DMS153 treated with DMSO at 0.1 percent for 48 hours (cell line): ENCODE results near the gene FPR1.
"Not testable (repeated sequence)": the region's sequence is repeated elsewhere in the genome, so short reads cannot be mapped to it uniquely, and the experiment has no call there.

ENCODE experiments used
- DNase-seq: peaks from one replicate; lab custom pipeline; 2025; ENCODE audit not compliant: unreplicated experiment; lab: John Stamatoyannopoulos, UW

FPR1 gene

GRCh38 chr19:51779703-51780102 is 28.0 kb upstream of the FPR1 start:
- DNase-seq, result no peak

- no peak for DNase-seq
Observed at GRCh38 chr19:51779181-51779580, 27.5 kb upstream of the FPR1 start.

GRCh38 chr19:51777570-51778462 is 26.1 kb upstream of the FPR1 start:
- peak; percentile 61 for DNase-seq

- not testable (repeated sequence) for DNase-seq
Observed at GRCh38 chr19:51776561-51776960, 24.9 kb upstream of the FPR1 start.

GRCh38 chr19:51772977-51773376 is 21.3 kb upstream of the FPR1 start:
- DNase-seq, result no peak

- no peak for DNase-seq
Observed at GRCh38 chr19:51771376-51772130, 19.9 kb upstream of the FPR1 start.

- no peak for DNase-seq
Observed at GRCh38 chr19:51766461-51766860, 14.8 kb upstream of the FPR1 start.

- DNase-seq, result no peak
Observed at GRCh38 chr19:51765086-51765485, 13.4 kb upstream of the FPR1 start.

GRCh38 chr19:51761696-51762095 is 10.0 kb upstream of the FPR1 start:
- DNase-seq, result no peak

GRCh38 chr19:51760697-51761356 is 9.1 kb upstream of the FPR1 start, which contains the start of gene FPR2:
Gene FPR2 (plus strand): TSS chr19:51761180. CDS start chr19:51768659, 7,479 bp downstream.
- no peak for DNase-seq

- no peak for DNase-seq
Observed at GRCh38 chr19:51755571-51755970, 3.9 kb upstream of the FPR1 start.

- DNase-seq, result no peak
Observed at GRCh38 chr19:51754770-51755169, 3.1 kb upstream of the FPR1 start.

- DNase-seq, result no peak
Observed at GRCh38 chr19:51754109-51754508, 2.4 kb upstream of the FPR1 start.

GRCh38 chr19:51750400-51751094 is 1.1 kb downstream of the FPR1 start:
- DNase-seq, result no peak

- no peak for DNase-seq
Observed at GRCh38 chr19:51749979-51750378, 1.7 kb downstream of the FPR1 start.

- DNase-seq, result no peak
Observed at GRCh38 chr19:51746731-51747130, 4.9 kb downstream of the FPR1 start.

- no peak for DNase-seq
Observed at GRCh38 chr19:51743405-51743804, 8.3 kb downstream of the FPR1 start.

GRCh38 chr19:51742789-51743188 is 8.9 kb downstream of the FPR1 start:
- no peak for DNase-seq

- DNase-seq, result no peak
Observed at GRCh38 chr19:51740356-51740755, 11.3 kb downstream of the FPR1 start.

- no peak for DNase-seq
Observed at GRCh38 chr19:51739466-51740213, 12.0 kb downstream of the FPR1 start.
